ENCODE results near the gene SLMAP. TPM values are rescaled to one million over a fixed set of nuclear protein-coding genes. Genes with fewer than 3 reads are reported as not detected.

Gene SLMAP
- total RNA-seq, 1 experiment from 2014 or later = 49.2 TPM

DNA sequence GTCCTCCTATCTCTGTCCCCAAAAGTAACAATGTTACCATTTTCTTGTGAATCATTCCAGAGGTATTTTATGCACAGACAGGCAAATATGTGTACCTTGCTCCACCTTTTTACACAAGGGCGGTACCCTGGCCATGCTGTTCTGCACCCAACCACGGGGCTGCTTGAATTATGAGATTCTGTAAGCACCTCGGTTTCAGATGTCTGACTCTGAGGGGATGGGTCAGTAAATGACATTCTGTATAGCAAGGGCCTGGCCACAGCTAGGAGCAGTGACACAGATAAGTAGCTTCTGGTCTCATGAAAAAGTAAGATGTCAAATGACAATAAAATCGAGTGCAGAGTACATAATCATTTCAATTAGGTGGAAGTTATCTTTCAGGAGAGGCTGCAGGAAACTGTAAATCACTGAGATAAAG is 221.7 kb downstream of the SLMAP start:
- no TSS peak for BruUV-seq (replicated peaks)
- intact Hi-C loops (cut with micrococcal nuclease; ENCODE audit: unreplicated experiment) (no loop called here), in situ Hi-C loops (cut with HindIII; ENCODE audit: low pct_unique_long_range_greater_than_20kb, low sequenced_read_pairs) (no loop called here)
- H3K27me3 ChIP-seq (ENCODE audit: control insufficient read depth, insufficient read depth, low read length) = no peaks in the 10 kb centered on the region
- TF ChIP-seq SIN3A (IDR thresholded peaks at IDR 0.05; ENCODE audit: borderline replicate concordance, insufficient read depth, low read depth, low read length) = no peak
- no peak for TF ChIP-seq CTCF (IDR thresholded peaks at IDR 0.05)
- no peak for TF ChIP-seq REST (IDR thresholded peaks at IDR 0.05; ENCODE audit: insufficient read depth in 1 of 2, low read depth in 2 of 2, low read length in 1 of 2)
- ChIA-PET POLR2A (no interaction called here), CTCF (interaction anchor here (0.7 kb wide), 1 partner anchor 122 kb away, joined by 3 read pairs; no protein-coding TSS in a partner anchor)
- no peaks in the 10 kb centered on the region for H3K36me3 ChIP-seq (ENCODE audit: control insufficient read depth, insufficient read depth, low read length)
- DNase-seq (ENCODE audit: low read depth, low spot score) = peak; percentile 45
- H3K27ac ChIP-seq (ENCODE audit: low read length) = peak overlapping the region; percentile 12; the same call in 1 of the 2 replicates
- no peak for ATAC-seq
- no peak overlapping the region for H3K4me3 ChIP-seq (ENCODE audit: low read depth in 2 of 2, low read length in 2 of 2)
- peaks cover 17% of the 10 kb centered on the region for H3K4me1 ChIP-seq (ENCODE audit: control insufficient read depth, insufficient read depth, low read length)
- no peaks in the 10 kb centered on the region for H3K9me3 ChIP-seq (ENCODE audit: control insufficient read depth, insufficient read depth, low read depth, low read length)

DNA sequence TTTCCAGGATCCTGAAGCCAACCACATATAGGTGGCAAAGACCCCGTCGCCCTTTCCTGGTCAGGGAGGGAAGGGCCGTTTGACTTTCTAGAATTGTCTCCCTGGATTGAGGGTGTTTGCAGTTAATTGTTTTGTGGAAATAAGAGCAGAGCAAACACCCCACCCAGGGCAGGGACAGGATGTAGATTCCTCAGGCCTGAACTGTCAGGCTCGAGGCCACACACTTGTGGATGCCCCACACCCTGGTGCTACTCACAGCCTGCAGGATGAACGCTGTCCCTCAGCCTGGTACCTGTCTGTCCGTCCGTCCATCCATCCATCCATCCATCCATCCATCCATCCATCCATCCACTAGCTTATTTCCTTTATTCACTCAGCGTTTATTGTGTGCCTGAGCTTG is 222.2 kb downstream of the SLMAP start:
- in situ Hi-C loops (cut with HindIII; ENCODE audit: low pct_unique_long_range_greater_than_20kb, low sequenced_read_pairs) (no loop called here), intact Hi-C loops (cut with micrococcal nuclease; ENCODE audit: unreplicated experiment) (no loop called here)
- no peaks in the 10 kb centered on the region for H3K27me3 ChIP-seq (ENCODE audit: control insufficient read depth, insufficient read depth, low read length)
- DNase-seq (ENCODE audit: low read depth, low spot score) (no peak), ATAC-seq (peak; percentile 48; the same call in 1 of the 2 replicates)
- peak overlapping the region; percentile 12; the same call in 1 of the 2 replicates for H3K27ac ChIP-seq (ENCODE audit: low read length)
- no peaks in the 10 kb centered on the region for H3K36me3 ChIP-seq (ENCODE audit: control insufficient read depth, insufficient read depth, low read length)
- BruUV-seq (replicated peaks) = no TSS peak
- H3K4me3 ChIP-seq (ENCODE audit: low read depth in 2 of 2, low read length in 2 of 2) = no peak overlapping the region
- TF ChIP-seq CTCF (IDR thresholded peaks at IDR 0.05) (no peak), SIN3A (IDR thresholded peaks at IDR 0.05; ENCODE audit: borderline replicate concordance, insufficient read depth, low read depth, low read length) (no peak), POLR2AphosphoS5 (IDR thresholded peaks at IDR 0.05; ENCODE audit: low read depth, low read length) (no peak), REST (IDR thresholded peaks at IDR 0.05; ENCODE audit: insufficient read depth in 1 of 2, low read depth in 2 of 2, low read length in 1 of 2) (no peak), TCF7L2 (IDR thresholded peaks at IDR 0.05; ENCODE audit: low read depth, low read length) (no peak)
- CTCF ChIA-PET = no interaction called here
- peaks cover 15% of the 10 kb centered on the region for H3K4me1 ChIP-seq (ENCODE audit: control insufficient read depth, insufficient read depth, low read length)
- no peaks in the 10 kb centered on the region for H3K9me3 ChIP-seq (ENCODE audit: control insufficient read depth, insufficient read depth, low read depth, low read length)
- POLR2A ChIA-PET = no interaction called here

Other genes starting within 250 kb of the SLMAP start
- gene DNAH12, start 212.0 kb upstream of the SLMAP start, total RNA-seq (2021; ENCODE audit: unreplicated experiment) = 0.21 TPM
- 22.8 TPM for gene PDE12, start 200.0 kb upstream of the SLMAP start, total RNA-seq (2021; ENCODE audit: unreplicated experiment)
- 126 TPM for gene ARF4, start 159.0 kb upstream of the SLMAP start, total RNA-seq (2021; ENCODE audit: unreplicated experiment)
- 18.1 TPM for gene DENND6A, start 63.2 kb upstream of the SLMAP start, total RNA-seq (2021; ENCODE audit: unreplicated experiment)